ENCODE data around the gene PIGN.

GRCh38 chr18:61998957-61999356 is 187.9 kb downstream of the PIGN start:
- TF ChIP-seq CTCF (IDR thresholded peaks at IDR 0.05): no peak
- no peak for TF ChIP-seq POLR2A (IDR thresholded peaks at IDR 0.05)
